GM19324 (cell line): ENCODE measurements around the gene JUND.

Experiments used
- ATAC-seq: cut with Tn5 transposase; IDR thresholded peaks from one replicate; pipeline ENCODE4 v1.9.1; 2021; ENCODE audit warnings: mild to moderate bottlenecking, moderate library complexity; ENCODE audit not compliant: unreplicated experiment, low FRiP score

JUND gene

DNA sequence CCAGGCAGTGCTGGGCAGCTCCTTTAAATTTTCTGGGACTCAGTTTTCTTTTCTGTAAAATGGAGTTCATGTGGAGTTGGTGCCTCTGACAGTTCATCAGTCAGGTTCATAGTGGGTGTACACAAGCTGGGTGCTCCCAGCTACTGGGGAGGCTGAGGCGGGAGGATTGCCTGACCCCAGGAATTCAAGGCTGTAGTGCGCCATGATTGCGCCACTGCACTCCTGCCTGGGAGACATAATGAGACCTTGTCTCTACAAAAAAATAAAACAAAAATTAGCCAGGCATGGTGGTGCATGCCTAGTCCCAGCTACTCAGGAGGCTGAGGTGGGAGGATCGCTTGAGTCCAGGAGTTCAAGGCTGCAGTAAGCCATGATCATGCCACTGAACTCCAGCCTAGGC, 28.3 kb downstream of the JUND start:
- ATAC-seq, result no peak

DNA sequence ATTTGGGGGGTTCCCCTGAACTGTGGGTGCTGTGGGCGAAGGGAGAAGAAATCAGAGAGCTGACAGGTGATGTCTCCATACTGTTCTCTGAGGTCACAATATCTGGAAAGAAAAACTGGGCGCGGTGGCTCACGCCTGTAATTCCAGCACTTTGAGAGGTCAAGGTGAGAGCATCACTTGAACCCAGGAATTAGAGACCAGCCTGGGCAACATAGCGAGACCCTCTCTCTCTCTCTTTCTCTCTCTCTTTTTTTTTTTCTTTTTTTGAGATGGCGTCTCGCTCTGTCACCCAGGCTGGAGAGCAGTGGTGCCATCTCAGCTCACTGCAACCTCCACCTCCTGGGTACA, 29.1 kb downstream of the JUND start:
- no peak for ATAC-seq

DNA sequence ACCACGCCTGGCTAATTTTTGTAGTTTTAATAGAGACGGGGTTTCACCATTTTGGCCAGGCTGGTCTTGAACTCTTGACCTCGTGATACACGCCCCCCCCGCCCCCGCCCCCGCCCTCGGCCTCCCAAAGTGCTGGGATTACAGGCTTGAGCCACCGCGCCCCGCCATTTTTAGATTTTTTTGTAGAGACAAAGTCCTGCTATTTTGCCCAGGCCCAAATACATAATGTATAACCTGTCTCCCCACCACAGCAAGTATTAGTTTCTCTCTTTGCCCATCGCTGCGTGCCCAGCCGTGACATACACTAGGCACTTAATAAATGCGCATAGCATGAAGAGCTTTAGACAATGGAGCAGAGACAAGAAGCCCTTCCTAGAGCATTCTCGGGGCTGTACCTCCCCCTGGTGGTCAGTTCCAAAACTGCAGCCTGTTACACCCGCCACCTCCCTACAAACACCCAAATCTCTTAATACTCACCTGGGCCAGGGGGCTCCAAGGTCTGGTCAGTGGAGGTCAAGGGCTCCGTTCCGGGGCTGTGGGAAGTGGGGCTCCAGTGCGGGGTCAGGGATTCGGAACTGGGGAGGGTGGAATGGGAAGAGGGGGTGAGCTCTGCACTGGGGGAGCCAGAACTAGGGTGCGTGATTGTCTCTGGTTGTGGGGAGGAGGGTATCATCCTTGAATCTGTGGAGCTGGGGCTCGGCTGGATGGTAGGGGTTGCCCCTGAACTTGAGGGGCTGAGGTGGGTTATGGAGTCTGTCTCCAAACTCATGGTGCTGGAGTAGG, 29.6 kb downstream of the JUND start:
- ATAC-seq, result no peak

DNA sequence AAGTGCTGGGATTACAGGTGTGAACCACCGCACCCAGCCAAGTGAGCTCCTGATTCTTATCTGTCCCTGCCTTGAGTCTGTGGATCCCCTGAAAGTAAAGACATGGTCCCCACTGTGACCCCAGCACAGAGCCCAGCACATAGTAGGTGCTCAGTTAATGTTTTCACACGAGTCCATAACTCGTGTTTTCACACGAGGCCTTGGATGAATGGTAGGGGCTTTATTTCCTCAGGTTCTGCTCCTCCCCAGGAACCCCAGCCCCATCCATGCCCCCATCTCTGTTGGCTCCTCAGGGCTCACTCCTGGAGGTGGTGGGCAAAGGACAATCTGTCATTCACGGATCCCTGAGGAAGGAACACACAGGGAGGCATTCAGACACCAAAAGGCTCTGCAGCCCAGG, 31.6 kb downstream of the JUND start:
- ATAC-seq, result no peak

DNA sequence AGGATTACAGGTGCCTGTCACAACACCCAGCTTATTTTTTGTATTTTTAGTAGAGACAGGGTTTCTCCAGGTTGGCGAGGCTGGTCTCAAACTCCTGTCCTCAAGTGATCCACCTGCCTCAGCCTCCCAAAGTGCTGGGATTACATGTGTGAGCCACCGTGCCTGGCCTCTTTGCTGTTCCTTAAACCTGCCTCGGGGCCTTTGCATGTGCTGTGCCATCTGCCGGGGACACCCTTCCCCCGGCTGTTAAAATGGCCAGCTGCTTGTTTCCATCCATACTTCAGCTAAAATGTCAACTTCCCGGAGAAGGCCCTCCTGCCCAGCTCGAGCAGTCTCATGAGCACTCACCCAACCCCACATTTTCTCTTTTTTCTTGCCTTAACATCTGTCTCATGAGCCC, 36.1 kb downstream of the JUND start:
- no peak for ATAC-seq

DNA sequence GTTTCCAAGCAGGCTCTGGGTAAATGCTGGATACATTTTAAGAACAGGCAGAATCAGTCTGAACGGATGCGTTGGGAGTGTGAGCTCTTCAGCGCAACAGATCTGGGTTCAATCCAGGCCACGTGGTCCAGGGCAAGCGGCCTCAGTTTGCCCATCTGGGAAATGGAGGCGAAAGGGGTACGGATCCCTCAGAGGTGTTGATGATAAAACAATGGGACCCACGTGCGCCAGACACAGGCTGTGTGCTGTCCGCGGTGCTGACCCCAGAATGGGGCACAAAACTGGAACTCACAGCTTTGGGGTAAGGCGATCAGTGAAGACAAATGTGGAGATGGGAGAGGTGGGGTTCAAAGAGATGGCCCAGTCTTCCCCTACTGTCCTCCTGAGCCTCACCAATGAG, 42.1 kb downstream of the JUND start:
- ATAC-seq, result no peak

DNA sequence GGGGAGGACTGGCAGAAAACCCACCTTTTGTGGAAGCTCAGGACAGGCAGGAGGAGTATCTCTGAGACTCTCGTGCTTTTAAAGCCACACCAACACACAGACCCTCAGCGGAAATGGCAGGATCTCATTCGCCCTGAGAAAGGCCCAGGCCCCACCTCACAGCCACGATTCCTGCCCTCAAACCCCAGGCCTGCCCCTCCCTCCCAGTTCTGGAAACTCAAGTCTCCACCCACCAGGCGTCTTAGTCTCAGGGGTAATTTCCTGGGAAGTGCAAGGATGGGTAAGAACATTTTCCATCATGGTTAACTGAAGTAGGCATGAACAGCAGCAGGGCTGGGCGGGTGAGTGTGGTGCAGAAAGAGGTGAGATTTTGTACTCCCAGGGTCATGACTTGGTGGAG, 47.2 kb downstream of the JUND start:
- no peak for ATAC-seq

DNA sequence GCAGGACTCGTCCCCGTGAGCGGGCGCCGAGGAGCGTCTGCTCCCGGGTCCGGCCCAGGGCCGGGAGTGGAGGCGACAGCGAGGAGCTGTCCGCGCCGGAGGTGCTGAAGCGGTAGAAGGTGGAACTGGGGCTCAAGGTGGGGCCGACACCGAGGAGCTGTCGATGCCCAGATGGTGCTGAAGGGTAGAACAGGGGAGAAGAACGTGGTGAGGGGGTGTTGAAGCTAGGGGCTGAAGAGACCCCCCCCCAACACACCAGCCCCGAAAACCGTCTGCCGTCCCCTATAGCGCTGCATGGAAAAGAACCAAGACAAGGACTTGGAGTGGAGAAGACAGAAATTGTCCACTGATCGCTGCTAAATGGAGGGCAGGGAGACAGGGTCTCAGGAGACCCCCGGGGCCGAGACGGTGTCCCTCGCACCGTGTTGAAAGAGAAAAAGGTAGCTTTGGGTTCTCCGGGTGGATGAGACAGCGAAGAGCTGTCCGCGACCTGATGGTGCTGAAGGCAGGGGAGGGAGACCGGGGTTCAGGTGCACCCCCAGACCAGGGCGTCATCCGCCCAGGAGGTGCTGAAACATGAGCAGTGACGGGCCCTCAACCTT, 48.1 kb downstream of the JUND start:
- ATAC-seq, result no peak

DNA sequence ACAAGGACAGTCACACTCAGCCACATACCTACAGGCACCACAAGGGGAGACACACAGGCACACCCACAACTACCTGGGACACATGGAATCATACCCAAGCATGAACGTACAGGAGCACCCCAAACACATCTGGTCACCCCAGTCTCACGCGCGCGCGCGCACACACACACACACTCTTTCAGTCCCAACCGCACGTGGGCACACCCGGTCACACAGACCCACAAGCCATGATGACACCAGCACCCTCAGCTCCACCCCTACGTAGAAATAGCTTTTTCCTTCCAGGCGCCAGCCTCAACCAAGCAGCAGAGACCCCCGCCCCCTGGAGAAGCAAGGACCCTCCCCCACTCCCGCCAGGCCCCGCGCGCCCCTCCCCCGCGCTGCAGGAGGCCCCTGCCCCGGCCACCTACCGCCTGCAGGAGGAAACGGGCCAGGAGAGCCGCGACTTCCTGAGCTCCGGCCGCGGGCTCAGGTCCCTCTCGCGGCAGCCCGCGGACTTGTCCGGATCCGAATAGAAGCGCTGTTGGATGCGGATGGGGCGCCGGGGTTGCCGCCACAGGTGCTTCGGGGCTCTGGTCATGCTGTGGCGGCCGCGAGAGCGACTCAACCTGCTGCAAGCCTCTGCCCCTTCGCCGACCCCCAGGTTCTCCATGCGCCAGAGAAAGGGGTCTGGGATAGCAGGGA, 48.7 kb downstream of the JUND start:
- ATAC-seq, result no peak

DNA sequence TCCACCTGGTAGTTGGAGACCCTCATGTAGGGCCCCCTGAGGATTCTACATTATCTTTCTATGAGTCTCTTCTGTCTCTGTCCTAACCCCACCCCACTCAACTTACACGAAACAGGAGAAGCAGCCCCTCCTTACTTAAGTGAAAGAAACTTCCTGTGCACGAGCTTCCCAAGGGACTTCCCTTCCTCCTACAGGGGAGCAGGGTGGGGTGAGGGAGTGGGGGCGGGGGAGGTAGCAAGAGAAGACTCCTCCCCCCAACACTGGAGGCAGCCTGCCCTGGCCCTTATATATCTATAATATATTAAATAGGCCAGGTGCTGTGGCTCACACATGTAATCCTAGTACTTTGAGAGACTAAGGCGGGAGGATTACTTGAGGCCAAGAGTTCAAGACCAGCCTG, 49.6 kb downstream of the JUND start:
- no peak for ATAC-seq

DNA sequence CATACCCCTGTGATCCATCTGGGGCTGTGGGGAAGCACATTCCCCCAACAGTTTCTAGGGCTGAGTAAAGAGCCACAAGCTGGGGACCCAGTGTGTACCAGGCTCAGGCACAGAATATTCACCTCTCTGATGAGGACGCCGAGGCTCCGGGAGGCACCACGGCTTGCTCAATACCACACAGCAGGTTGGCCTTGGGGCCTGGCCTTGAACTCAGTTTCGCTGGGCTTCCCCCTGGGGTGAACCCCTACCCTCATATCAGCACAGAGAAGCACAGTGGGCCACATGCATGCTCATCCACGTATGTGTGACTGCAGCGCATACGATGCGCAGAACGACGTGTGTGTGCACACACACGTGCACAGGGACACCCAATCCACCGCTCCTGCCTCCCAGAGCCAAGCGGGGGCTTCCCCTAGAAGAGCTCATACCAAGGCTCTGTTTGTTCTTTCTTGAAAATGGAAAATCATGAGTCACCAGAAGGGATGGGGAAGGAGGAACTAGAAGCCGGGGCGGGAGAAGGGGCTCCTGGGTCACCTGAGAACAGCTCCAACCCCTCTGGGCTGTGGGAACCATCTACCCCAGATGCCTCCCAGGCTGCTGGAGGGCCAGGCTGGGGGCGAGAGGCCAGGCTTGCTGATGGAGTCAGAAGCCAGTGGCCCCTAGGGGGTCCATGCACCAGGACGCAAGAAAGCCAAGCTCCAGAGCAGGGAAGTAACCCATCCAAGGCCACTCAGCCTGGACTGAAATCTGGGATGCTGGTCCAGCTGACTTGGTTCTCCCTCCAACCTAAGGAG, 50.3 kb downstream of the JUND start:
- no peak for ATAC-seq

DNA sequence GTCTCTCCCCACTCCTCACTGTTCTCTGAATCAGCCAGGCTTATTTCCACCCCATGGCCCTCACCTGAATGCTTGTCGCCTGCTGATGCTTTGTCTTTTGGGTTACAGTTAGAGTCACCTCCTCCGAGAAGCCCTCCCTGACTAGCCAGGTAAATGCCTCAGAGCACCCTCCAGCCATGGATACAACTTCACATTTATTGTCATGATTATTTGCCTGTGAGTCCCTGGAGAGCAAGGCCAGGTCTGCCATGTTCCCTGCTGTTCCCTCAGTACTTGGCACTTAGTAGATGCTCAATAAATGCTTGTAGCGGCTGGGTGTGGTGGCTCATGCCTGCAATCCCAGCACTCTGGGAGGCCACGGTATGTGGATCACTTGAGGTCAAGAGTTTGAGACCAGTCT, 51.5 kb downstream of the JUND start:
- no peak for ATAC-seq
